Stimulated activated CD8-positive, alpha-beta memory T cell treated with anti-CD3 and anti-CD28 coated beads, Interleukin-4, amount 100 ng/mL, for 24 hours (primary cell): ENCODE data around the gene GLTP.
"Not testable (repeated sequence)": the region's sequence is repeated elsewhere in the genome, so short reads cannot be mapped to it uniquely, and the experiment has no call there.

Source experiments
- DNase-seq: peaks from one replicate; pipeline ENCODE4 v3.0.0-alpha.2; 2020; ENCODE audit warnings: low read depth

The GLTP gene

DNA sequence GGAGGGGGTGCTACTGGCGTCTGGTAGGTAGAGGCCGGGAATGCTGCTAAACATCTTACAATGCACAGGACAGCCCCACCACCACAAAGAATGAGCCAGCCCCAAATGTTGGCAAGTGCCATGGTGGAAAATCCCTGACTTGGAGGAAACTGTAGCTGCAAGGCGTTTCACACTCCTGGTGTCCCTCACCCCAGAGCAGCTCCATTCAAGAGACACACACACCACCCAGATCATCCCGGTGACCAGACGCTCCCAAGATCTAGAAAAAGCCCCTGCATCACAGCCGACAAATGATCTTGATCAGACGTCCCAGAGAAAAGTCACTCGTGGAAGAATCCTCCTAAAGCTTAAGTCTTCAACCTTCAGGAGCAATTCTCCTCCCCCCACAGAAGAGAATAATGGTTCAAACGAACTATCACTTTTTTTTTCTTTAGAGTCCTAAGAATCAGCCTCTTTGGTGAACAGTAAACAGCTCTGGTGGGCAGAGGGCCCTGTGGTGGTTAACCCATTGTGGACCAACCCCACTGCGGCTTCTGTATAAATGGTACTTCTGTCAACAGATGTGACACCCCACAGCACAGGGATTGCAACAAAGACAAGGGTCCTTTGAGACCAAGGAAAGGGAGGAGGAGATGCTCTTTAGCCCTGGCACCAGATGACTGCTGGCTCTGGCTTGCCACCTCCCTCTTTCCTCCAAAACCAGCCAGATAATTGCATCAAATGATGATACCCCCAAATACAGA lies 2.7 kb downstream of the GLTP start:
- no peak for DNase-seq

- no peak for DNase-seq
Measured at GRCh38 chr12:109876406-109876805, 3.9 kb downstream of the GLTP start.

DNA sequence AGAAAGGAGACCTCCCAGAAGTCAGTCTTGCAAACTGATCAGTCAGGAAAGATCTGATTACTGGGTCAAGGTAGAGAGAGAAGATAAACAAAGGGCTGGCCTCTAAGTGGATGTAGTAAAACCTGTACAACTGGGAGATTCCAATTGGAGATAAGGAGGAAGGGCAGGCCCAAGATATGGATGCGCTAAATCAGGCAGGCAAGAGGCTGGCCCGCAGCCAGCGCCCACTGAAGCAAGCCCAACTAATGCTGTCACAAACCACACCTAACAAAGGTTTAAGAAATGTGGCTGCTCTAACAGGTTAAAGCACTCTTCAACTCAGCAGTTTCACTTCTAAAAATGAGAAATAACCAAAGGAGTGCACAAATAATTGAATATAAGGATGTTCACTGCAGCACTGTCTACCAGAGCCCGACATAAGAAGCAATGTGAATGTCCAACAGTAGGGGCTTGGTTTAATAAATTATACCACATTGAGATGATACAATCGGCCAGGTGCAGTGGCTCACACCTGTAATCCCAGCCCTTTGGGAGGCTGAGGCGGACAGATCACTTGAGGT lies 4.7 kb downstream of the GLTP start:
- no peak for DNase-seq

GRCh38 chr12:109873653-109874052 lies 6.7 kb downstream of the GLTP start:
- no peak for DNase-seq

DNA sequence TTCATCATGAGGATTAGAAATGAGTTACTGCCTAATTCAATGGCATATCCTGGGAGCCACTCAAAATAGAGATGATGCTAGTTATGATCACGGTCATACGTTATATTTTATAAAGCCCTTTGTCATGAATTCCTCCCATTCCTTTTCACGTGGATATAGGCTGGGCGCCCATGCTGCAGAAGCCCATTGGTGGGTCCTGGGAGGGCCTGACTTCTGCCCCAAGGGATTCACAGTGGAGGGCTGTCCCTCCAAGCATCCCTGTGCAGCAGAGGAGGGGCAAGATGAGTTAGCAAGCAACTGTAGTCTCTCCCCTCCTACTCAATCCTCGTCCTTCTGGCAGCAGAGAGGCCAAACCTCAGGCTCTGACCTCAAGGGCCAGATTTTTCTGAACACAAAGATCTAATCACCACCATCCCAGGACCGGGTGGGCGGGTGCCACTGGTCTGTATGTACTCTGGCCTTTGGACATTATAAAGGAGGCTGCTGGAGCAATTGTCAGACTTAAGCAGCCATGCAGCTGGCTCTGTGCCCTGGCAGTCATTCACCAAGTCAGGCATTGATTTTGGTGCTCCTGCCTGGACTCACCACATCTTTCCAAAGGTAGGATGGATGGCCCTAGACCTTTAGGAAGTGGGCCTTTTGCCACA lies 8.6 kb downstream of the GLTP start:
- no peak for DNase-seq

DNA sequence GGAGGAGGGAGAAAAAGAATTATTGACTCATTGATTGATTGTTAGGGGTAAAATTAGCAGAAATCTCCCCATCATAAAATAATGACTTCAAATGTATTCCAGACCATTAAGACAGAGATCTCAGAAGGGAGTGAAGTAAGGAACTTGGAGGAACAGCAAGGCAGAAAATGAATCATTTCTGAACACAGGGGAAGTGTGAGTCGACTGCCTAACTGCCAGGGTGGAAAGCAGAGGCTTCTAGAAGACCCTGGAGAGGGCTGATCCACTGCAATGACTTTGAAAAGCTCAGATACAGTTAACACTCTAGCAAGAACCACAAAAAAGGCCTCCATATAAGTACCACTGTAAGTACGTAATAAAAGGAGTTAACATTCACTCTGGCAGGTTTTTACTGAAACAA lies 9.7 kb downstream of the GLTP start:
- no peak for DNase-seq

GRCh38 chr12:109868182-109869051 lies 11.9 kb downstream of the GLTP start:
- DNase-seq: no peak

DNA sequence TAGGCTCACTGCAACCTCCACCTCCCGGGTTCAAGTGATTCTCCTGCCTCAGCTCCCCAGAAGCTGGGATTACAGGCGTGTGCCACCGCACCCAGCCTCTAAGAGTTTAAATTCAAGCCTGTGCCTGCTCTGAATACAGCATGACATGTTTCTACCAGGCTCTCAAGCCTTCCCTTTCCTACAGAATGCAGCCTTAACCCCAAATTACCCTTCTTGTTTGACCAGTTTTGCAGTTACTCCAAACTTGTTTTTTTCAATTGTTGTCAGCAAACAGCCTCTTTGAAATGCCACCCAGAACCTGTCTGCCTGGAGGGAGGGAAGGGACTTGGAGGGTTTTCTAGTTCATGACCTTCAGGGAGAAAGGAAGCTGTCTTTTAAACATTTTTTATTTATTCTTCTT lies 15.4 kb downstream of the GLTP start:
- no peak for DNase-seq

- no peak for DNase-seq
Measured at GRCh38 chr12:109863847-109864712, 16.3 kb downstream of the GLTP start.

GRCh38 chr12:109862491-109862890 lies 17.9 kb downstream of the GLTP start:
- not testable (repeated sequence) for DNase-seq

- DNase-seq: no peak
Measured at GRCh38 chr12:109861689-109862314, 18.5 kb downstream of the GLTP start.

- DNase-seq: no peak
Measured at GRCh38 chr12:109860977-109861376, 19.4 kb downstream of the GLTP start.

DNA sequence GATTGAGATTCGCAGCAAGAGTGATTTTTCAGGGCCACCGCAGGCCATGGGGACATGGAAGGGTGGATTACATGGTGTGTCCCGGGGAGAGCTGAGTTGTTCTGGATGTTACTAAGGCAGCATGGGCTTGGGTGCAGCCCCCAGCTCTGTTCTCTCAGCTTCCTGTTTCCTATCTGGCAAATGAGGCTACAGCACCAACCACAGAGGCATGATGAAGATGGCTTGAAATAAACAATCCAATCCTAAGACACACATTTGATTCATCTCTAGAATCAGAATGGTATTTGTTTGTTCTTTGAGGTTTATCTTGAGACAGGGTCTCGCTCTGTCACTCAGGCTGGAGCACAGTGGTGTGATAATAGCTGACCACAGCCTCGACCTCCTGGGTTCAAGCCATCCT lies 21.6 kb downstream of the GLTP start:
- no peak for DNase-seq

GRCh38 chr12:109857715-109858114 lies 22.6 kb downstream of the GLTP start:
- no peak for DNase-seq

DNA sequence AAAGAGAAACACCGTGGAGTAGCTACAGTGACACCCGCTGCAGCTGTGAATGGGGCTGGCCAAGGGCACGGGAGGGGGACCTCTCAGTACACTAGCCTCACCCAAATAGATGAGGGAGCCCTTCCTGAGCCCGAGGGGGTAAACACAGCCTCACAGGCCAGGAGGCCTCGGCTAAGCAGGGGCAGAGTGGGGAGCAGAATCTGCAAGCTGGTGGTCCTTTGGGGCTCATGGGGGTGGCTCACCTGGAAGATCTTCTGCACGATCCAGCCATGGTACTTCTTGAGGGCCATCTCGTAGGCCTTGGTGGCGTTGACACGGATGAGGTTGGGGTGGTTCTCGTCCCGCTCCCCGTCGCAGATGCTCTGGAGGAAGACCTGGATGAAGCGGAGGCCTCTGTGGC lies 25.0 kb downstream of the GLTP start:
- no peak for DNase-seq

GRCh38 chr12:109850518-109850917 lies 29.8 kb downstream of the GLTP start:
- not testable (repeated sequence) for DNase-seq

DNA sequence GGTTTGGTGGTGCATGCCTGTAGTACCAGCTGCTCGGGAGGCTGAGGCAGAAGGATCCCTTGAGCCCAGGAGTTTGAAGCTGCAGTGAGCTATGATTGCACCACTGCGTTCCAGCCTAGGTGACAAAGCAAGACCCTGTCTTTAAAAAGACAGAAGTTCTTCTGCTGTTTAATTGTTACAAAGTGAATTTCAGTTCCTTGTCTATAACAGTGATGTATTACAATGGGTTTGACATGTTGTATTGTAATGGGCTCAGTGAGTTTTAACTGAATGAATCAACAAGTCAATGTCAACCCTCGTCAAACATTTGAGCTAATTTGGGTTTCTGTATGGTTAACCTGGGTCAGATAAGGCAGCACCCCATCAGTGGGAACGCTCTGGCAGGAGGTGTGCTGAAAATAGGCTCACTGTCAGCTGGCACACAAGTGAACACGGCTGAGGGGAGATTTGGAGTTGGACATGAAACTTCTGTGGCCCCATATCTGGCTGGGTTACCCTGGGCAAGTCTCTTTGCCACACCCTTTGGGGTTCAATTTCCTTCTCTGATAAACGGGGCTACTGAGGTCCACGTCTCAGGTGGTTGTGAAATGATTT lies 33.1 kb downstream of the GLTP start:
- DNase-seq: no peak

DNA sequence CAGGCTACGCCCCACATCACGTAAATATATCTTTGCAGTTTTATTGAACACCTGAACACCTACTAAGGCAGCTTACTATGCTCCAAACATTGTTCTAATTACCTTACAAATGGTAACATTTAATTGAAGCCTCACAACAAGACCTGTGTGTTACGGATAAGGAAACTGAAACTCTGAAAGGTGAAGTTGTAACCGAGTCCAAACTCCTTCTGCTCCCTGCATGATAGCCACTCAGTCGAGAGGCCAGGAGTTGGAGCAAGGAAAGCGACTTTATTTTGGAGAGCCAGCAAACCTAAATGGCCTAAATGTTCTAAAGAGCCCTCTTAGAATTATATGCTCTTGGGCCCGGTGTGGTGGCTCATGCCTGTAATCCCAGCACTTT lies 34.5 kb downstream of the GLTP start:
- no peak for DNase-seq

DNA sequence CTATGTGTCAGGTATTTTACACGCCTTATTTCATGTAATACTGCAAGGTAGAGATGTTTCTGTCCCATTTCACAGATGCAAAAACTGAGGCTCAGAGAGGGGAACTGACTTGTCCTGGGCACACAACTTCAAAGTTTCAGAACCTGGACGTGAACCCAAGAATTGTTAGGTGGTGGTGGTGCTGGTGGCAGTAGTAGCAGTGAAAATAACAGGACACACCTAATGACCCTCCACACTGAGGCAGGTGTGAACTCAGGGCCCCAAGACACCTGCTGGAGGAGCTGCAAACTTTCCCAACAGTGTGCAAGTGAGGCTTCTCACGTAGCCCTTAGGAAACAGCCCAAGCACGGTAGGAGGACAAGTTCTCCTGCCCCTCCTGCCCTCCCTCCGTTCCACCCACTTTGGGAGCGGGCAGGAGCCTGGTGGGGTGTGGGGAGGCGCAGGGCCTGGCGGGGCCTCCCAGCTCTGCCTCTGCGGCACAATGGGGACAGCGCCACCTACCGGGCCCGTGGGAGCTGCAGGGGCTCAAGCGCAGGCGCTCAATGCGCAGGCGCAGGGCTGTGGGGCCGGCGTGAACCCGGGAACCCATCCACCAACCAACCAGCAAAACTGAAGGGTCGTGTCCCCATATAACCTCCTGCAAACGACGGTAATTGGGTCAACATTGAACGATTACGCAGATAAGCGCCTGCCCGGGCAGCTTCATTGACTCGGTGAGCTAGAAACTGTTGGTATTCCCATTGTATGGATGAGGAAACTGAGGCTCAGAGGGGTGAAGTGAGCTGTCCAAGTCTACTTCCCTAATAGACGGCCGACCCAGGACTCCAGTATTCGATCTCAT lies 35.1 kb downstream of the GLTP start:
- DNase-seq: peak; percentile 86

- no peak for DNase-seq
Measured at GRCh38 chr12:109844091-109844490, 36.2 kb downstream of the GLTP start.
